Activated CD4-positive, alpha-beta T cell treated with anti-CD3 and anti-CD28 coated beads for 1 hour (primary cell): ENCODE results near the gene MX1.

Experiments
- DNase-seq: peaks from one replicate; pipeline ENCODE4 v3.0.0-alpha.2; 2020

The MX1 gene, protein sequence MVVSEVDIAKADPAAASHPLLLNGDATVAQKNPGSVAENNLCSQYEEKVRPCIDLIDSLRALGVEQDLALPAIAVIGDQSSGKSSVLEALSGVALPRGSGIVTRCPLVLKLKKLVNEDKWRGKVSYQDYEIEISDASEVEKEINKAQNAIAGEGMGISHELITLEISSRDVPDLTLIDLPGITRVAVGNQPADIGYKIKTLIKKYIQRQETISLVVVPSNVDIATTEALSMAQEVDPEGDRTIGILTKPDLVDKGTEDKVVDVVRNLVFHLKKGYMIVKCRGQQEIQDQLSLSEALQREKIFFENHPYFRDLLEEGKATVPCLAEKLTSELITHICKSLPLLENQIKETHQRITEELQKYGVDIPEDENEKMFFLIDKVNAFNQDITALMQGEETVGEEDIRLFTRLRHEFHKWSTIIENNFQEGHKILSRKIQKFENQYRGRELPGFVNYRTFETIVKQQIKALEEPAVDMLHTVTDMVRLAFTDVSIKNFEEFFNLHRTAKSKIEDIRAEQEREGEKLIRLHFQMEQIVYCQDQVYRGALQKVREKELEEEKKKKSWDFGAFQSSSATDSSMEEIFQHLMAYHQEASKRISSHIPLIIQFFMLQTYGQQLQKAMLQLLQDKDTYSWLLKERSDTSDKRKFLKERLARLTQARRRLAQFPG

DNA sequence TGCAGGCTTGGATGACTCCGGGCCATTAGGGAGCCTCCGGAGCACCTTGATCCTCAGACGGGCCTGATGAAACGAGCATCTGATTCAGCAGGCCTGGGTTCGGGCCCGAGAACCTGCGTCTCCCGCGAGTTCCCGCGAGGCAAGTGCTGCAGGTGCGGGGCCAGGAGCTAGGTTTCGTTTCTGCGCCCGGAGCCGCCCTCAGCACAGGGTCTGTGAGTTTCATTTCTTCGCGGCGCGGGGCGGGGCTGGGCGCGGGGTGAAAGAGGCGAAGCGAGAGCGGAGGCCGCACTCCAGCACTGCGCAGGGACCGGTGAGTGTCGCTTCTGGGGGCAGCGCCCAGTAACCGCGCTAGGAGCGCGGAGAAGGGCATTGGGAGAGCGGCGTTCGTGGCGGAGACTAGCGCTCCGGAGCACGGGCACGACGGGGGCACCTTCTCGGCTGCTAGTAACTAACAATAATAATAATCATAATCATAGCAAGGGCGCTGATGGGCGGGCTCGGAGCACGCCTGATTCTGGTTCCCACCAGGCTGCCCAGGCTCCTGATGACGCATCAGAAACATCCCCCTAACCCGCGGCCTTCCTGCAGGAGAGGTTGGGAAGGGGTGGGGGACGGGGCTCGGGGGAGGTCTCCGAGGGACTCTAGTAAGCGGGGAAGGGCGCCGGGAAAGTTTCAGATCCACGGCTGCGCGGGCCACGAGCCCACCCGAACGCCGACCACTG is at the start of gene MX1:
Gene MX1, plus strand, starts transcription at position 286 of the 722 bp plus-strand sequence. CDS start 5,832 bp downstream, outside the sequence.
- DNase-seq = peak; percentile 98

DNA sequence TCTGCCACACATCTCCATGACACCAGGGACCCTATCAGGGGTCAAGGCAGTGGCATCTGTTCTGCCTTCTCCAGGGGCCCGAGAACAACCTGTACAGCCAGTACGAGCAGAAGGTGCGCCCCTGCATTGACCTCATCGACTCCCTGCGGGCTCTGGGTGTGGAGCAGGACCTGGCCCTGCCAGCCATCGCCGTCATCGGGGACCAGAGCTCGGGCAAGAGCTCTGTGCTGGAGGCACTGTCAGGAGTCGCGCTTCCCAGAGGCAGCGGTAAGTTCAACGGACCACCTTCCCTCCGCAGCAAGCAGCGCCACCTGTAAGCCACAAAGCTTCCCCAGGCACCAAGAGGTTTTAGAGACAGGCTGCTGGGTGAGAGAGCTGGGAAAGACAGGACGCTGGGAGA is 48.3 kb upstream of the MX1 start:
- DNase-seq = no peak

DNA sequence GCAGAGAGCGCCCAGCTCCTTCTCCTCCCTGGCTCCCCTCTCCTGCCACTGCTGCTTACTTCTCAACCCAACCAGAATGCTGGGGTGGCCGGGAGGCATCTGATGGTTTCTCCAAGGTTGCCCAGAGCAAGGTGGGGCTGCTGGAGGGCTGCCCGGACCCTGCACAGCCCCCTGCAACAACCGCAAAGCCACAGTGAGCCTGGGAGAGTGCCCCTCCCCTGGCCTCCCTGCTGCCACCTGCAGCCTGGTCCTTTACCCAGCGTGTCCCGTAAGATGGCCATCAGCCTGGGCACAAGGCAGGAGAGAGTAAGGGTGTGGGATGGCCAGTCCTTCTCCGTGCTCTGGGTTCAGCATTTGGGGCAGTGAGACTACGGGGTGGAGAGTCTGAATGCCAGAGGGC is 47.2 kb upstream of the MX1 start:
- DNase-seq = no peak

DNA sequence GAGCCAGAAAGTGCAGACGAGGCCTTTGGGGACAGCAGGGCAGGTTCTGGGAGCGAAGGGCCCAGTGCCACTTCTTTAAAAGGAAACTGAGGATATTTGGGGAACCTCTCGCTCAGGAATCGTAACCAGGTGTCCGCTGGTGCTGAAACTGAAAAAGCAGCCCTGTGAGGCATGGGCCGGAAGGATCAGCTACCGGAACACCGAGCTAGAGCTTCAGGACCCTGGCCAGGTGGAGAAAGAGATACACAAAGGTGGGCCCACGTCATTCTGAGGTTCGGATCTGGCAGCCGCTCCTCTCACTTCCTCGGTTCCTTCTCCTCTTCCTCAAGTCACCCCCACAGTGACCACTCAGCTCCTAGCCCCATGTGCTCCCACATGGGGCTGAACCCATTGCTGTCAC is 46.1 kb upstream of the MX1 start:
- no peak for DNase-seq

DNA sequence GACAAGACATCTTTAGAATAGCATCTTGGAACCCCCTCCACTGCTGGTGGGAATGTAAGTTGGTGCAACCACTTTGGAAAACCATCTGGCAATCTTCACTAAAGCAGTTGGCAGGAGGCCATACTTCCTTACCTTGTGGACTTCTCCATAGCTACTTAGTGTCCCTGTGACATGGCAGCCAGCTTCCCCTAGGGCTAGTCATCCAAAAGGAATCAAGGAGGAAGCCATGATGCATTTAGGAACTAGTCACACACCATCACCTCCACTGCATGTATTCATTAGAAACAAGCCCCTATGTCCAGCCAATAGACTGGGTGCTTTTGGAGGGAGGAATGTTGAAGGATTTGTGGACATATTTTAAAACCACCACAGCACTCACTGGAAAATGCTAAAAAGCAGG is 44.3 kb upstream of the MX1 start:
- no peak for DNase-seq

DNA sequence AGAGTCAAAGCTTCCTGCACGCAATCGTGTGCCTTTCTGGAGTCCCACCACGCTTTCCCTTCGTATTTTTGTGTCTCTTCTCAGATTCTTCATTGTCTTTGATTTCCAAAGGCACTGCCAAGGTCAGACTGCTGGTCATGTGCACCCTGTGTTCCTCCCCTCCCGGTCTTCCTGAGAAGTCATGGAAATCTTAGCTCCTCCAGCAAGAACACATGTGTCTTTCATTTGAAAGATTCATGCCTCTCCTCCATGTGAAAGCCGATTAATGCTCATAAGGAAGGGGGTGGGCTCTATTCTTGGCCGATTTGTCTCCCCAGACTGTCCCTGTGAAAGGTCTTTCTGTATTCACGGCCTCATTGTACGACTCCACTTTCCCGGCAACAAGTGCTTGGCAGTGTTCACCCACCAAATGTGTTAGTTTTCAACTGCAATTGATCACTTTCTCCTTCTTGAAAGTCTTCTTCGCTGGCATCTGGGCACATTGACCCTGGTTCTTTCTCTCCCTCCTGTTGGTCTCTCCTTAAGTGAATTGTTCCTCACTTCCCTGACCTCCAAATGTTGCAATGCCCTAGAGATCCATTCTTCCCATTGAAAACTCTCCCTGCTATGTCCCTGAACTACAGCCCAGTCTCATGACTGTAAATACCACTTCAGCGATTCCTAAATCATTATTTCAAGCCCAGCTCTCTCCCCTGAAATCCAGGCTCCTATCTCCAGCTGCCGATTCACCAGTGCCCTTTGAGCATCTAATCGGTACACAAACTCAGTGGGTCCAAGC is 38.8 kb upstream of the MX1 start:
- no peak for DNase-seq

DNA sequence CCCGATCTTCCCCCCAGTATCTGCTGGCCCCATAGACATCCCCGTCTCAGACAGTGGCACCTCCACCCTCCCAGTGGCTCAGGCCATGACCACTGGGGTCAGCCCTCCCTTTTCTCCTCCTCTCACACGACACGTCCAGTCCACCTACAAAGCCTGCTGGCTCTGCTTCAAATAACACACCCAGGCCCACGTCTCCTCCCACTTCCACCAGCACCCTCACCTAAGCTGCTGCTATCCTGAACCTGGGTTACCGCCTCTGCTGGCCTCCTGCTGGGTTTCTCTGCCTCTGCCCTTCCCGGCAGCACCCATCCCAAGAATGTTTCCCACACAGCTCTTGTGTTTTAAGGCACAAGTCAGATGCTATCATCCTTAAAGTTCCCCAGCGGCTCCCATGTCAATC is 38.2 kb upstream of the MX1 start:
- no peak for DNase-seq

DNA sequence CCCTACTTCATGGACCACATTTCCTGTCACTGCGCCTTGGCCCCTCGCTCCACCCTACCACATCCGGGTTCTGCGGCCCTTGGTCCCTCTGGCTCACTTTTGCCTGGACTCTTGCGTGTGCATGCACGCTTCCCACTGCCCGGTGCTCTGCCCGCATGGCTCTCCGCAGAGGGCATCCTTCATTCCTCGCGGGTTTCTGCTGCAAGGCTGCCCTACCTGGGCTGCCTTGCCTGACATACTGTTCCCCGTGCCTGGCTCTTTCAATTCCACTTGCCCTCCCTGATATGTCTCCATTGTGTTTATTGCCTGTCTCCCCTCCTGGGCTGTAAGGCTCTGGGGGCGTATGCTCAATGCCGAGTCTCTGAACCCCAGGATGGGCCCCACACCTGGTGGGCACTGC is 37.8 kb upstream of the MX1 start:
- DNase-seq = no peak

DNA sequence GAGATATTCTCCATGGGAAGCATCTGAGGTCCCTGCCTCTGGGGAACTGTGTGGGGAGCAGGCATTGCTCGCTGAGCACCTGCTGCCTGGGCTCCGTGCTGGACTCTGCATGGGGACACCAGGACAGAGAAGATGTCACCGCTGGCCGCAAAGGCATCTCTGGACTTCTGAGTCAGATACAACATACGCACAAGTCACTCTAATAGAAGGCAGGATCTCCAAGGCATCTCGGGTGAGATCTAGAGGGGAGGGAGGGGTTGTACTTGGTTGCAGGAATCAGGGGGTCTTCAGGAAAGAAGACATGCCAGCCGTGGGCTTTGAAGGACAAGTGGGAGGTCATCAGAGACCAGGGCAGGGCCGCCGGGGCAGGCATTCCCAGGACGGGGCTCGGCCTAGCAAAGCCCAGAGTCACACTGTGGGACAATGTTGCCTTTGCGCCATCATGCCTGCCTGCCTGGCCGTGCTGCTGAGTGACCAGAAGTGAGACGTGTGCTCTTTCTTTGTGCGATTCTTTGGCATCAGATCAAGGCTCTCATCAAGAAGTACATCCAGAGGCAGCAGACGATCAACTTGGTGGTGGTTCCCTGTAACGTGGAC is 35.9 kb upstream of the MX1 start:
- no peak for DNase-seq

DNA sequence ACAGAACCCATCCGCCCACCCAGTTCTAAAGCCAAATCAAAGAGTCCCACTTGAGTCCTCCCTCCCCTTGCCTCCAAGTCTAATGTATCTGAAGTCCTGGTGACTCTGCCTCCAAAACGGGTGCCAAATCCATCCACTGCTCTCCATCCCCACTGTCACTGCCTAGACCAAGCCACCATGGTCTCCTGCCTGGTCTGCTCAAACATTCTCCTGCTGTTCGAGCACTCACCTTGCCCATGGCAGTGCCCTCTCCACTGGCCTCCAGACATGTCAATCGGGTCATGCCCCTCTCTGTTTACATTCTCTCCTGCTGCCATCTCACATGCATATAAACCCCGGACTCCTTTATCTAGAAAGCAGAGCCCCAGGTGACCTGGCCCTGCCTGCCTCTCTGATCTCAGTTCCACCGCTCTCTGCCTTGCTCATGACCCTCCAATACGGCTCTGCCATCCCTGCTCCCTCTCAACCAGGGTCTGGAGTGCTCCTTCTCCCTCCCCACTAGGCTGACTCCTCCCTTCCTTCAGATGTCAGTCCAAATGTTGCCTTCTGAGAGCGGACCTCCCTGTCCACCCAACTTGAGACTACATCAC is 32.1 kb upstream of the MX1 start:
- DNase-seq = no peak

DNA sequence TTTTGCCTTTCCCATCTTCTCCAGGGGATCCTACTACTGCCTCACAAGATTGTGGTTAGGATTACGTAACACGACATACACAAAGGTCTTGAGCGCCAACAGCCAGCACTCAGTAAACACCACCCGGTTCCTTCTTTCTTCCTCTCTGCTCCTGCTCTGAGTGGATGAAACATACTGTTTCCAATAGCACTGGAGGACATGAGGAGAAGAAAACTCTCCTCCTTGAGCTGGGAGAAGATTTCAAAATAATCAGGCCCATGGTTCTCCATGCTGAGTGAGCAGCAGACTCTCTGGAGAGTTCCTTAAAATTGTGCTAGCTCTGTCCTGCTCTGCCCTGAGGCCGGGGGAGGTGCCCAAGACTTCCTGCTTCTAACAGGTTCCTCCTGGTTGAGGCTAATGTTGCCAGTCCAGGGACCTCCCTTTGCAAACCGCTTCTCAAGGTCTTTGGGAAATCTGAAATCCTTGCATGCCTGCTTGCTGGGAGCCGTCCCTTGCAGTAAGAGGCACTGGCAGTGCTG is 29.4 kb upstream of the MX1 start:
- no peak for DNase-seq

DNA sequence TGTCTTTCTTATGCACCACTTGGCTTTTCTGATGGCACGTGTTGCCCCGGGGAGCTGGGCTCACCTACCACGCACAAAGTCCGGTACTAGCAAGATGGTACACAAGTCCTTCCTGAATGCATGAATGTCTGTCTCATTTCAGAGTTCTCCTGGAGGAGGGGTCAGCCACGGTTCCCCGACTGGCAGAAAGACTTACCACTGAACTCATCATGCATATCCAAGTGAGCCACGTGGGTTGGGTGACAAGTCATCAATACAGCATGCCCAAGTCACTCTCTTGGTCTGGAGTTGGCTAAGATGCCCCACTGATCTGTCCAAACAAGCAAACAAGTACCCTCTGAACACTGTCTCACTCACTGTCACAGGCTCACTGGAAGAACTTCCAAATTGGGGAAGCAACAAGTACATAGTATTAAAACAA is 28.6 kb upstream of the MX1 start:
- DNase-seq = no peak

DNA sequence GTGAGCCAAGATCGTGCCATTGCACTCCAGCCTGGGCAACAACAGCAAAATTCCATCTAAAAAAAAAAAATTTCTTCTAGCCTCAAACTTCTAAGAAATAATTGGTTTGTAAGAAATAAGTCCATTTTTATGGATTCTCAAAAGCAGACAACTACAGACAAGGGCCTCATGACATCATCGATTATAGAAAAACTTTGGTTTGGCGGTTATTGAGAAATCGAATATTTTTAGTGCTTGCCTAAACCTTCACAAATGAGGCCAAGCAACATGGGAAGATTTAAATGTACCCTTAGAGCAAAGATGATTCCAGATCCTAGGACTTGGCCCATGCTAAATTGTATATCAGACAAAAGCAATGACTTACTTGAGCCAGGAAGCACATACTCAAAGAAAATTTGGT is 27.8 kb upstream of the MX1 start:
- DNase-seq = no peak

DNA sequence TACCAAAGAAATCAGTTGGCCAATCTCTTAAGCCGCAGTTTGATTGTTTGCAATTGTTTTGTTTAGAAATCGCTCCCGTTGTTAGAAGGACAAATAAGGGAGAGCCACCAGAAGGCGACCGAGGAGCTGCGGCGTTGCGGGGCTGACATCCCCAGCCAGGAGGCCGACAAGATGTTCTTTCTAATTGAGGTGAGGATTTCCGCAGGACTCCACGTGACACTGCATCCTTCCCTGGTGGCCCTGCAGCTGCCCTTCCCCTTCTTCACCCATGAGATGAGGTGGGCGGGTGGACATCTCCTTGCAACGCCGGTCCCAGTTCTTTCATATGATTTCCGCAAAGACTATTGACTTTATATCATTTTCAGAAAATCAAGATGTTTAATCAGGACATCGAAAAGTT is 27.2 kb upstream of the MX1 start:
- no peak for DNase-seq

DNA sequence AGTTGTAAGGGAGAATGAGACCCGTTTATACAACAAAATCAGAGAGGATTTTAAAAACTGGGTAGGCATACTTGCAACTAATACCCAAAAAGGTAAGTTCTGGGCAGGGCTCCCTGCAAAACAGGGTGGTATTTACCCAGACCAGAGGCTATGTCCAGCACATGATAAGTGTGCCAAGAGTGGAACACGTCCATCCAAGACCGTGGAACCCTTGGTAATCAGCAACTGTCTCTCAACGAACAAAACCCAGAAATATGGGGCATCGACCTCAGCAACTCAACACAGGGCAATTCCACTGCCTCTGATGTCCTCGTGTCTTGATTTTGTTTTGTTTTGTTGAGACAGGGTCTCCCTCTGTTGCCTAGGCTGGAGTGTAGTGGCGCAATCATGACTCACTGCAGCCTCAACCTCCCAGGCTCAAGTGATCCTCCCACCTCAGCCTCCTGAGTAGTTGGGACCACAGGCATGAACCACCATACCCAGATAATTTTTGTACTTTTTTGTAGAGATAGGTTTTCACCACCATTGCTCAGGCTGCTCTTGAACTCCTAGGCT is 26.7 kb upstream of the MX1 start:
- no peak for DNase-seq

DNA sequence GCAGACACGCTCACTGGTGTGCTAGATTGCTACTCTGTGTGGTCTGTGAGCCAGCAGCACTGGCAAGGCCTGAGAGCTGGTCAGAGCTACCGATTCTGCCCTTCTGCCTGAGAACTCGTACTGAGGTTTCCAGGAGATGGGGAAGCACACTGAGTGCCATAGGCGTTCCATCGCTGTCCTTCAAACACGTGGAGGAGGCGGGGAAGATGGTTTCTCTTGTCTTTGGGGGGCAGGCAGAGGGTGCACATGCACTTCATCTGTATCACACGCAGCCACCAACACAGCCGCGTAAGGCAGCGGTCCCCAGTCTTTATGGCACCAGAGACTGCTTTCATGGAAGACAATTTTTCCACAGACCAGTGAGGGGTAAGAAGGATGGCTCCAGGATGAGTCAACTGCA is 23.8 kb upstream of the MX1 start:
- DNase-seq = no peak

DNA sequence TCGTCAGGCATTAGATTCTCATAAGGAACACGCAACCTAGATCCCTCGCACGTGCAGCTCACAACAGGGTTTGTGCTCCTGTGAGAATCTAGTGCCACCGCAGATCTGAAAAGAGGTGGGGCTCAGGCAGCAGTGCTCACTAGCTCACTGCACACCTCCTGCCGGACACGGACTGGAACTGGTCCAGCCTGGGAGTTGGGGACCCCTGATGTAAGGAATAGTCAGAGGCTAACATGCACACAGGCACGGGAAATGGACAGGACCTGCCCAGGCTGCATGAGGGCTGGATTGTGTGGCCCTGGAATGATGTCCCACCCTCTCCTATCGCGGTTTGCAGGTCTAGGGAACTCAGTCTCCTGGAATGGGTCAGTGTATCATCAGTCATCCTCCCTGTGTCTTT is 23.2 kb upstream of the MX1 start:
- no peak for DNase-seq

DNA sequence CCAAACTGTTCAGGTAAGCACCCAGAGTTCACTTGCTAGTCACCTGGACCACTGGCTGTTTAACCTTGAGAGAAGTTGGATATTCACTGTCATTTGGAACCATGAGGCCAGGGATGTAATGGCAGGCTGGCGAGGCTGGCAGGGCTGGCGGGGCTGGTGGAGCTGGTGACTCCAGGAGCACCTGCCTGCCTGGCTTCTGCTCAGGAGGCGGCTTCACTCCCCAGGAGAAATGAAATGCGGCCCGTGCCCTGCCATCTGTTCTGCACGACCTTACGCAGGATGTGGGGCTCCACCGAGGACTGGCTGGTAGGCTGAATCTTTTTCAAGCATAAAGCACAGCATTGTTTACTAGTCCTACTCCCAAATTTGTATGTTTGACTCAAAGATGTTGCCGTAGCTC is 22.7 kb upstream of the MX1 start:
- DNase-seq = no peak

DNA sequence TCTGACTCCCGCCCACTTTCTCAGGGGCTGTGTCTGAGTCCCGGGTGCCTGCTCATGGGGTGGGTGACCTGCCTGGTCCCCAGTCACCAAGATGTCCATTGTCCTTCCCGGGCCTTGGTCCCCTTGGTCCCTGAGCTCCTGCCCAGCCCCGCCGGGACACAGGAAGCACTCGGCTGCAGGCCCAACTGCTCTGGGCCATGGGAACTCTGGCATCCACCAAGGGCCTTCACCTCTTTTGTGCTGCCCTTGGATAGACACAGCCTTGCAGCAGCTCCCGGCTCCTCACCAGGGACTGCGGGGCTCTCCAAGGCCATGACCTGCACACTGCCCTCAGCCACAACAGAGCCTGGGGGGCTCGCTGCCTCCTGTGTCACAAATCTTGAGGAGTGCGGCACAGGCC is 22.1 kb upstream of the MX1 start:
- DNase-seq = no peak

DNA sequence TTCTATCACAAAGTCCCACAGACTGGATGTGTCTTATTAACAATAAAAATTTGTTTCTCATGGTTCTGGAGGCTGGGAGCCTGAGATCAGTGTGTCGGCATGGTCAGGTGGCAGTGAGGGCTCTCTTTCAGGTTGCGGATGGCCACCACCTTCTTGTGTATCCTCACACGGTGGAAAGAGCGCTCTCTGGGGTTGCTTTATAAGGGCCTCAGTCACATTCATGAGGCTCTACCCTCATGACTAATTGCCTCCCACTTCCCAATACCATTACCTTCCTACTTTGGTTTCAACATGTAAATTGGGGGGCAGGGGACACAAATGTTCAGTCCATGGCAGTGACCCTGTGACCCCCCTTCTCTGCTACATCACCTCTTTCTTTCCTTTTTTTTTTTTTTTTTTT is 20.7 kb upstream of the MX1 start:
- no peak for DNase-seq

DNA sequence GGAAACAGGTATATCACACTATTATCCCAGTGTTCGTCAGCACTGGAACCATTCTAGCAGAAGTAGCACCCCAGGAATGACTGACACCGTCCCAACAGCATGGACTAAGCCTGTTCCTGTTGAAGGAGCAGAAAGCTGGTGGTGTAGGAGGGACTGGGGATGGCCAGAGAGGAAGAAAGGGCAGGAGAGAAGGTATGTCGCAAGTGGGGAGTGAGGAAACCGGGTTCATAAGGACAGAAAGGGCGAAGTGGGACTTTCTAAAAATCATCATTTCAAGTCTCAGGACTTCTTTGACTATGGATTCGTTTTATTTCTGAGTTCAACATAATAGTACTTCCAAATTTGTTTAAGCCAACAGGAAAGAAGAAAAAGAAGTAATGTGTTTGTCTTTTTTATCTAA is 19.7 kb upstream of the MX1 start:
- no peak for DNase-seq
